Activated gamma-delta T cell treated with Interleukin-2 at 50 U/mL for 16 hours (primary cell): ENCODE data around the gene TLE2.
"Not testable (repeated sequence)": the region's sequence is repeated elsewhere in the genome, so short reads cannot be mapped to it uniquely, and the experiment has no call there.

Source experiments
- DNase-seq: peaks from one replicate; pipeline ENCODE4 v3.0.0-alpha.2; 2020

TLE2 gene

GRCh38 chr19:2981898-2982297 lies 47.2 kb downstream of the TLE2 start:
- DNase-seq = no peak

GRCh38 chr19:2978772-2979171 lies 50.3 kb downstream of the TLE2 start:
- no peak for DNase-seq

- no peak for DNase-seq
Measured at GRCh38 chr19:2978166-2978767, 50.8 kb downstream of the TLE2 start.

- DNase-seq = no peak
Measured at GRCh38 chr19:2977746-2978138, 51.3 kb downstream of the TLE2 start.

- peak; percentile 90 for DNase-seq
Measured at GRCh38 chr19:2977001-2977745, 51.9 kb downstream of the TLE2 start, which contains the start of gene TLE6. TSS of gene TLE6 (plus strand) at chr19:2977564. CDS start at chr19:2978234, 670 bp downstream.

- DNase-seq = no peak
Measured at GRCh38 chr19:2976609-2977000, 52.5 kb downstream of the TLE2 start.

GRCh38 chr19:2974342-2975041 lies 54.6 kb downstream of the TLE2 start:
- DNase-seq = no peak

GRCh38 chr19:2973229-2973628 lies 55.9 kb downstream of the TLE2 start:
- no peak for DNase-seq

GRCh38 chr19:2970201-2970835 lies 58.8 kb downstream of the TLE2 start:
- DNase-seq = no peak

GRCh38 chr19:2969104-2969504 lies 60.0 kb downstream of the TLE2 start:
- no peak for DNase-seq

- no peak for DNase-seq
Measured at GRCh38 chr19:2967972-2968371, 61.1 kb downstream of the TLE2 start.

GRCh38 chr19:2964874-2965273 lies 64.2 kb downstream of the TLE2 start:
- DNase-seq = no peak

- DNase-seq = not testable (repeated sequence)
Measured at GRCh38 chr19:2963631-2964030, 65.4 kb downstream of the TLE2 start.

GRCh38 chr19:2963122-2963521 lies 66.0 kb downstream of the TLE2 start:
- DNase-seq = no peak

GRCh38 chr19:2962018-2962670 lies 66.9 kb downstream of the TLE2 start:
- DNase-seq = peak; percentile 50

- no peak for DNase-seq
Measured at GRCh38 chr19:2960120-2960519, 69.0 kb downstream of the TLE2 start.

- no peak for DNase-seq
Measured at GRCh38 chr19:2957160-2957559, 71.9 kb downstream of the TLE2 start.

GRCh38 chr19:2952953-2953481 lies 76.1 kb downstream of the TLE2 start:
- DNase-seq = no peak

- DNase-seq = peak; percentile 100
Measured at GRCh38 chr19:2950286-2951124, 78.6 kb downstream of the TLE2 start.

GRCh38 chr19:2949939-2950285 lies 79.2 kb downstream of the TLE2 start:
- DNase-seq = no peak
